Ectodermal cell (in vitro differentiated cells): ENCODE measurements around the gene RHBG.

Source experiments
- H3K27ac ChIP-seq: 2 replicates; pipeline ENCODE4 v1.7.0; 2013; ENCODE audit warnings: mild to moderate bottlenecking, low read depth, low read length; ENCODE audit not compliant: insufficient read depth, poor library complexity, severe bottlenecking
- H3K27me3 ChIP-seq: 2 replicates; pipeline ENCODE4 v1.7.0; 2013; ENCODE audit warnings: mild to moderate bottlenecking, low read length; ENCODE audit not compliant: insufficient read depth, control insufficient read depth, poor library complexity, severe bottlenecking
- H3K36me3 ChIP-seq: one replicate; pipeline ENCODE4 v1.7.0; 2013; ENCODE audit warnings: low read length; ENCODE audit not compliant: control insufficient read depth, insufficient read depth
- H3K4me1 ChIP-seq: one replicate; pipeline ENCODE4 v1.7.0; 2013; ENCODE audit warnings: low read length; ENCODE audit not compliant: control insufficient read depth, insufficient read depth
- H3K4me3 ChIP-seq: 2 replicates; pipeline ENCODE4 v1.7.0; 2013; ENCODE audit warnings: low read depth, low read length, control low read depth; ENCODE audit not compliant: insufficient read depth
- H3K9me3 ChIP-seq: 2 replicates; pipeline ENCODE4 v1.7.0; 2013; ENCODE audit warnings: mild to moderate bottlenecking, low read length, moderate library complexity; ENCODE audit not compliant: control insufficient read depth
- WGBS, 2 experiments: methylation state at CpG; one replicate each; pipeline ENCODE4 v1.1.7; 2013; ENCODE audit warnings: missing lambda C conversion rate in 2 of 2; 5-methylcytosine and 5-hydroxymethylcytosine counted together

RHBG gene

DNA sequence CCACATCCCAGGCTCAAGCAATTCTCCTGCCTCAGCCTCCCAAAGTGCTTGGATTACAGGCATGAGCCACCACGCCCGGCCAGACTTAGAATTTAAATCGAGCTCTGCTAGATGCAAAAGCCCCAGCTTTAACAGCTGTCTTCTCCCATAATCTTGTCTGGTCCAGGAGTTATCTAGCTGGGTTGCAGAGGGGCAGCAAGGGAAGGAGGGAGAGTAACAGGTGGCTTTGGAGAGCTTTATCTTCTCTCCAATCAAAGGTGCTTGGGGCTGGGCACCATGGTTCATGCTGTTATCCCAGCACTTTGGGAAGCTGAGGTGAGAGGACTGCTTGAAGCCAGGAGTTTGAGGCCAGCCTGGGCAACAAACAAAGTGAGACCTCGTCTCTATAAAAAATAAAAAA is 3.9 kb downstream of the RHBG start:
- Histone ChIP-seq H3K36me3 (no peaks in the 10 kb centered on the region), H3K9me3 (no peaks in the 10 kb centered on the region), H3K27me3 (peaks cover 63% of the 10 kb centered on the region), H3K4me1 (peaks cover 3% of the 10 kb centered on the region), H3K4me3 (no peak overlapping the region), H3K27ac (no peak overlapping the region)
- 83 to 86% methylated on average over 4 of the region's 4 CpGs for WGBS, 2 experiments

DNA sequence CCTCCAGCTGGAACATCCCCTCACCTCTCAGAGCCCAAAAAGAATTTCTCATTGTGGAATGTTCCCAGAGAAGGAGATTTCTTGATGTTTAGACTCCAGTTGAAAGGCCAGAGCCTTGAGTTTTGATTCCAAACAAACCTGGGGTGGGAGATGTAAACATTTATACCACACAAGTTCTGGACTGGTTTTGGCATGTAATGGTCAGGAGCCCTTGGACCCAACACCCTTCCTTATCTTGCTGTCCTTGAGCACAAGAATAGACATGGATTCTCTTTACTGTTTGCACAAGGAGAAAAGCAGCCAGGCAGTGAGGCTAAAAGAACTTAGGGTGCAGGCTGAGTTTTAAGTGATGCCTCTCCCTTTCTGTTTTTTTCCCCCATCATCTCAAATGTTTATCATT is 4.5 kb downstream of the RHBG start:
- no peak overlapping the region for H3K4me3 ChIP-seq
- H3K9me3 ChIP-seq = no peaks in the 10 kb centered on the region
- H3K27ac ChIP-seq = no peak overlapping the region
- peaks cover 56% of the 10 kb centered on the region for H3K27me3 ChIP-seq
- no peaks in the 10 kb centered on the region for H3K36me3 ChIP-seq
- peaks cover 3% of the 10 kb centered on the region for H3K4me1 ChIP-seq

DNA sequence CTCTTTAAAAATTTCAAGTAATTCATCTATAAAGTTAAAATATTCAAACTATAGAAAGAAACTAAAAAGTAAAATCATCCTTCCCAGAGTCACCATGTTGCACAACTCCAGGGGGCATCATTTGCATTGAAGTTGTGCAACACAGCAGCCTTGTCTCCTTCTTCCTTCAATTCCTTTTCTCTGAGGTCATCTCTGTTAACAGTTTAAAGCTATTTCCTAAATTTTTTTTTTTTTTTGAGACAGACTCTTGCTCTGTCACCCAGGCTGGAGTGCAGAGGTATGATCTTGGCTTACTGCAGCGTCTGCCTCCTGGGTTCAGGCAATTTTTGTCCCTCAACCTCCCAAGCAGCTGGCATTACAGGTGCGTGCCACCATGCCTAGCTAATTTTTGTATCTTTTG is 7.1 kb downstream of the RHBG start:
- H3K36me3 ChIP-seq = no peaks in the 10 kb centered on the region
- H3K4me3 ChIP-seq = no peak overlapping the region
- H3K4me1 ChIP-seq = no peaks in the 10 kb centered on the region
- WGBS, 2 experiments = 80 to 88% methylated on average over 2 of the region's 2 CpGs
- H3K9me3 ChIP-seq = no peaks in the 10 kb centered on the region
- H3K27me3 ChIP-seq = peaks cover 36% of the 10 kb centered on the region
- no peak overlapping the region for H3K27ac ChIP-seq

DNA sequence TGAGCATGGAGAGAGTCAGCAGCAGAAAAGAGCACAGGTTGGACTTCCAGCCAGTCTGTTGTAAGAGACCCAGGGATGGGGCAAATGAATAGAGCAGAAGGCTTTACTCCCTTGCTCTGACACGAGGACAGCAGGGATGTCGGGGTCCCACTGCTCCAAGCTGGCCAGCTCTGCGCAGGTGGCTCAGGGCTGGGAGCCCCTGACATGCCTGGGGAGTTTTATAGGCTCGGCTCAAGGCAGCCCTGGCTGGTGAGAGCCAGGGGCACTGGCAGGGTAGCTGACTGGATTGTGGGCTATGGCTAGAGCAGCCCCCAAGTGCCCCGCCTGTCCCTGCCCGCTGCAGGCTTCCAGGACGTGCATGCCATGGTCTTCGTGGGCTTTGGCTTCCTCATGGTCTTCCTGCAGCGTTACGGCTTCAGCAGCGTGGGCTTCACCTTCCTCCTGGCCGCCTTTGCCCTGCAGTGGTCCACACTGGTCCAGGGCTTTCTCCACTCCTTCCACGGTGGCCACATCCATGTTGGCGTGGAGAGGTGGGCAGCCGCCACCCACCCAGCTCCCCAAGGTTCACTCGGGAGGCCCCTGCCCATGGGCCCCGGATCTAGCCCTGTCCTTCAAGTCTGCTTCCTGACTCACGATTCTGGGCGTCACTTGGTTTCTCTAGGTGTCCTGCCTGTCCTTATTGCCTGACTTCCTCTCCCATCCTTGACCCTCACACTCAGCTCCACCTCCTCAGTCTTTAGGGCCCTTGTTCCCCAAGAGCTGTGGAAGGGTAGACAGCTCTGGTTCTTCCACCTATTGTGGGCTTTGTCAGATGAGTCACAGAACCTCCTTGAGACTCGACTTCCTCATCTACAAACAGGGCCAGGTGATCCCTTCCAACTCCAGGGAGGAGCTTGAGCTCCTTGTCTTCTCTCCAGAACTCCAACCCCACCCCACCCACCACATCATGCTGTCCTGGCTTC is 8.2 kb downstream of the RHBG start:
- WGBS, 2 experiments = 90 to 93% methylated on average over 20 of the region's 20 CpGs
- Histone ChIP-seq H3K9me3 (no peaks in the 10 kb centered on the region), H3K27me3 (peaks cover 36% of the 10 kb centered on the region)

DNA sequence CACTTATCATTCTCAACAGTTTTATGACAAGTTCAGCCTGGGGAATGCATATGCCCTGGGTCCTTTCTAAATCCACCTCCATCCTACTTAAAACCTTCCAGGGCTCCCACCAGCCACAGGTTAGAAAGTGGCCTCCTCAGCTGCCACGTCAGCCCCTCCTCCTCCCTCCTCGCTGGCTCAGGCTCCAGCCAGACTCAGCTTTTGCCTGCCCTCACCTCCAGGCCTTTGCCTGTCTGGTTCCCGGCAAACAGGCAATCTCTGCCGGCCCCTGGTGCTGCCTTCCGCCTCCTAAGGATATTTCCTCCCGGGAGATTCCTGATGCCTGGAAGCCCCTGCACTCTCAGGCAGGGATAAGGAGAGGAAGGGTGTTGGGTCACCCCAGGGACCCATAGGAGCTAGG is 9.5 kb downstream of the RHBG start:
- 78 to 80% methylated on average over 6 of the region's 6 CpGs for WGBS, 2 experiments

More for the DNA sequence above, 8.2 kb downstream of the RHBG start:
- H3K27ac ChIP-seq = no peak overlapping the region
- no peaks in the 10 kb centered on the region for H3K4me1 ChIP-seq
- no peaks in the 10 kb centered on the region for H3K36me3 ChIP-seq
- H3K4me3 ChIP-seq = no peak overlapping the region

DNA sequence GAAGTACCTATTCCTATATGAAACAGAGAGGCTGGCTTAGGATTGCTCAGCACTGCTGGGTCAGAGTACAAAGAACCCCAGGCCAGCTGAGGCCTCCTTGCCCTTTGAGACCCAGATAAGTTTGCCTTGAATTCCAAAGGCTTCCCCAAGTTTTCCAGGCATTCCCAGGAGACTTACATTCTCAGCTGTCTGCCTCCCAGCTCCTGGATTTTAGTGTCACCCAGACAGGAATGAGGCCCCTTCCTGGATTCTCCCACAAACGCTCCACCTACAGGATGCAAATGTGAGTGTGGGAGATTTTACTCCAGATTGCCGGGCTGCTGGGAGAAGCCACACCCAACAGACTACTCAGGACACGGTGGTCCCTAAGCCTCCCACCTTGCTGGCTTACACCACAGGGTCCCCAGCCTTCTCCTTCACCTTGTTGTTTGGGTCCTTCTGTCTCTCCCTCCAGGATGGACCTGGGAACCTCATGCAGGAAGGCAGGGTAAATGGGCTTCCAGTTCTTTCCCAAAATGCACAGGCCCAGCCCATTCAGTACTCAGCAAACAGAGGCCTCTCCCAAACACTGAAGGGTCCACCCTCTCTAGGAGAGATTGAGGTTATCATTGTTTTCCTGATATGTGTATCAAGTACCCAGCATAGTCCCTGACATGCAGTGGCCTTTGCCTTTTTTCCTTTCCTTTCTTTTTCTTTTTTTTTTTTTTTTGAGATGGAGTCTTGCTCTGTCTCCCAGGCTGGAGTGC is 10.6 kb downstream of the RHBG start:
- H3K27me3 ChIP-seq = peaks cover 40% of the 10 kb centered on the region
- no peaks in the 10 kb centered on the region for H3K4me1 ChIP-seq
- no peak overlapping the region for H3K4me3 ChIP-seq
- no peak overlapping the region for H3K27ac ChIP-seq
- WGBS, 2 experiments = 21 to 22% methylated on average over 3 of the region's 3 CpGs
- no peaks in the 10 kb centered on the region for H3K36me3 ChIP-seq
- H3K9me3 ChIP-seq = no peaks in the 10 kb centered on the region

More for the DNA sequence above, 9.5 kb downstream of the RHBG start:
- Histone ChIP-seq H3K4me1 (no peaks in the 10 kb centered on the region), H3K27me3 (peaks cover 37% of the 10 kb centered on the region), H3K27ac (no peak overlapping the region), H3K36me3 (no peaks in the 10 kb centered on the region), H3K9me3 (no peaks in the 10 kb centered on the region), H3K4me3 (no peak overlapping the region)

DNA sequence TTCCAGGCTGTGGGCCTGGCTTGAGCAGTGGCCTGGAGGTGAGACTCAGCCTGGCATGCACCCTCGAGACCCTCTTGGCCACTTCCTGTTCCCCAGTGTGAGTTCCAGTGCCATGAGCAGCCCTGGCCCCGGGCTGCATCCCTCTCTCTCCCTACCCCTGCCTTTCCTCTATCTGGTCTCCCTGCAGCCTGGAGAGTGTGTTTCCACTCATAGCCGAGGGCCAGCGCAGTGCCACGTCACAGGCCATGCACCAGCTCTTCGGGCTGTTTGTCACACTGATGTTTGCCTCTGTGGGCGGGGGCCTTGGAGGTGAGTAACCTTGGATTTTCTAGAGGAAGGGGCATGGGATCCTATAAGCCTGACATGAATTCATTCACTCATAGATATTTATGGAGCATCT is 13.6 kb downstream of the RHBG start:
- Histone ChIP-seq H3K36me3 (no peaks in the 10 kb centered on the region), H3K4me3 (no peak overlapping the region), H3K4me1 (no peaks in the 10 kb centered on the region), H3K27ac (no peak overlapping the region), H3K27me3 (peaks cover 70% of the 10 kb centered on the region), H3K9me3 (no peaks in the 10 kb centered on the region)
- WGBS, 2 experiments = 71 to 72% methylated on average over 7 of the region's 7 CpGs

DNA sequence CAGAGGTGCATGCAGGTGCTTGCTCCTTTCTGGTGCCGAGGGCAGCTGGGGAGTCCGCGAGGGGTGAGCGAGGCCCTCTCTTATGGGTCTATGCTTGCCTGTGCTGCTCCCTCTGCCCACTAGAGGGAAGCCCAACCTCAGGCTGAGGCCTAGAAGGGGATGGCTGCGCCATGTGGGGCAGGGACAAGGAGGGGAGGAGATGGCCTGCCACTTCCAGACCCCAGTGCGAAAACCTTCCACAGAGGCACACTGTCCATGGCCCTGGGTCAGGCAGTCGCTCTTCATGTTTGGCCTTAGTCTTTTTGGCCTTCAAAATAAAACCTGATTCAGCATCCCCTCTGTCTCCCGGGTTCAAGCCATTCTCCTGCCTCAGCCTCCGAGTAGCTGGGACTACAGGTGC is 14.0 kb downstream of the RHBG start:
- 38 to 41% methylated on average over 9 of the region's 9 CpGs for WGBS, 2 experiments
- H3K27me3 ChIP-seq = peaks cover 75% of the 10 kb centered on the region
- H3K4me3 ChIP-seq = no peak overlapping the region
- no peaks in the 10 kb centered on the region for H3K36me3 ChIP-seq
- no peaks in the 10 kb centered on the region for H3K4me1 ChIP-seq
- no peak overlapping the region for H3K27ac ChIP-seq
- no peaks in the 10 kb centered on the region for H3K9me3 ChIP-seq

DNA sequence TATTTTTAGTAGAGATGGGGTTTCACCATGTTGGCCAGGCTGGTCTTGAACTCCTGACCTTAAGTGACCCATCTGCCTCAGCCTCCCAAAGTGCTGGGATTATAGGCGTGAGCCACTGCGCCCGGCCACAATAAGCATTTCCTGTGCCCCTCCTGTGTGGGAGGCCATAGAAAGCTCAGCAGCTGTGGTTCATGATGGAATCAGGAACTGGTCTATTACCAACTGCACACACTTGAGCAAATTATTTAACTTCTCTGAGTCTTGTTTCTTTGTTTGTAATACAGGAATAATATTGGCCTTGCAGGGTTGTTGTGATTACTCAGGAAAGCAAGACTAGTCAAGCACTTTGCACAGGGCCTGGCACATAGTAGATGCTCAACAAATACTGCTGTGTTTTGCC is 15.0 kb downstream of the RHBG start:
- Histone ChIP-seq H3K9me3 (no peaks in the 10 kb centered on the region), H3K36me3 (no peaks in the 10 kb centered on the region), H3K27ac (no peak overlapping the region), H3K4me3 (no peak overlapping the region), H3K27me3 (peaks cover 85% of the 10 kb centered on the region), H3K4me1 (peaks cover 4% of the 10 kb centered on the region)
- WGBS, 2 experiments = 91% methylated on average over 3 of the region's 3 CpGs

DNA sequence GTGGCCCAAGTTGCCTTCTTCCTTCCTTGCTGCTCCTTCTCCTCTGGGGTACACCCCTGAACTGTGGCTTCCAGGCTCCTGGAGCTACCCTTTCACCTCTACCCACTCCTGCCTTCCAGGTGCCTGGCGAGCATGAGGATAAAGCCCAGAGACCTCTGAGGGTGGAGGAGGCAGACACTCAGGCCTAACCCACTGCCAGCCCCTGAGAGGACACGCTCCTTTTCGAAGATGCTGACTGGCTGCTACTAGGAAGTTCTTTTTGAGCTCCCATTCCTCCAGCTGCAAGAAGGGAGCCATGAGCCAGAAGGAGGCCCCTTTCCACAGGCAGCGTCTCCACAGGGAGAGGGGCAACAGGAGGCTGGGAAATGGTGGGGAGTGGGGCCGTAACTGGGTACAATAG is 15.6 kb downstream of the RHBG start:
- Histone ChIP-seq H3K27me3 (peaks cover 91% of the 10 kb centered on the region), H3K4me3 (no peak overlapping the region), H3K4me1 (peaks cover 4% of the 10 kb centered on the region), H3K9me3 (no peaks in the 10 kb centered on the region), H3K27ac (no peak overlapping the region), H3K36me3 (no peaks in the 10 kb centered on the region)
- WGBS, 2 experiments = 92 to 93% methylated on average over 5 of the region's 5 CpGs
